ENCODE measurements around the gene IRX6. TPM values are rescaled to one million over a fixed set of nuclear protein-coding genes. Genes with fewer than 3 reads are reported as not detected.

Gene IRX6
- total RNA-seq, 1 donor from 2014 or later, result 0.18 TPM

DNA sequence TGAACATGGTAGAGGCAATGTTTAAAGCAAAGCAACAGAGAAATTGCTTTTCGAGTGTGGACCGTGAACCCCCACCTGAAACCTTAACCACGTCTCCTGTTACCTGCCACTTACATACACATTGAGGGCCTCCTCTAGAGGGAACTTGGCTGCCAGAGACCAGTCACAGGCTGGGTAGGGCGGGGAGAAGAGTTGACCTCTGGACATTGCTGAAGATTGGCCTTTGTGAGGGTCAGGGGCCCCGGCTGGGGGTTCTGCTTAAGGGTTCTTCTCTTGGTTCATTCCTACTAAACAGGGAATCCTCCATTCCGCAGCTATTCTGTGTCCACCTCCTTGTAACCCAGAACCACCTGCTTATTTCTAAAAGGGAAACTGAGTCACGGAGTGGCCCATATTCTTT is 53.8 kb downstream of the IRX6 start:
- H3K27ac Mint-ChIP-seq, result no peak overlapping the region
- H3K4me1 Mint-ChIP-seq, result no peaks in the 10 kb centered on the region

GRCh38 chr16:55378616-55379015 is 54.6 kb downstream of the IRX6 start:
- intact Hi-C loops (cut with micrococcal nuclease), result loop anchor here (10.0 kb wide), 1 partner anchor 1604 kb away; no protein-coding TSS in a partner anchor
- CTCF ChIA-PET, result no interaction called here
- H3K4me3 Mint-ChIP-seq, result no peak overlapping the region
- H3K36me3 Mint-ChIP-seq (ENCODE audit: low read depth), result no peaks in the 10 kb centered on the region
- ATAC-seq (ENCODE audit: low read depth) (no peak), DNase-seq (no peak)
- no peaks in the 10 kb centered on the region for H3K4me1 Mint-ChIP-seq
- peaks cover 12% of the 10 kb centered on the region for H3K27me3 Mint-ChIP-seq
- H3K27ac Mint-ChIP-seq, result no peak overlapping the region
- H3K9me3 Mint-ChIP-seq, result no peaks in the 10 kb centered on the region
- POLR2A ChIA-PET, result no interaction called here
- TF ChIP-seq, protein P1, sequence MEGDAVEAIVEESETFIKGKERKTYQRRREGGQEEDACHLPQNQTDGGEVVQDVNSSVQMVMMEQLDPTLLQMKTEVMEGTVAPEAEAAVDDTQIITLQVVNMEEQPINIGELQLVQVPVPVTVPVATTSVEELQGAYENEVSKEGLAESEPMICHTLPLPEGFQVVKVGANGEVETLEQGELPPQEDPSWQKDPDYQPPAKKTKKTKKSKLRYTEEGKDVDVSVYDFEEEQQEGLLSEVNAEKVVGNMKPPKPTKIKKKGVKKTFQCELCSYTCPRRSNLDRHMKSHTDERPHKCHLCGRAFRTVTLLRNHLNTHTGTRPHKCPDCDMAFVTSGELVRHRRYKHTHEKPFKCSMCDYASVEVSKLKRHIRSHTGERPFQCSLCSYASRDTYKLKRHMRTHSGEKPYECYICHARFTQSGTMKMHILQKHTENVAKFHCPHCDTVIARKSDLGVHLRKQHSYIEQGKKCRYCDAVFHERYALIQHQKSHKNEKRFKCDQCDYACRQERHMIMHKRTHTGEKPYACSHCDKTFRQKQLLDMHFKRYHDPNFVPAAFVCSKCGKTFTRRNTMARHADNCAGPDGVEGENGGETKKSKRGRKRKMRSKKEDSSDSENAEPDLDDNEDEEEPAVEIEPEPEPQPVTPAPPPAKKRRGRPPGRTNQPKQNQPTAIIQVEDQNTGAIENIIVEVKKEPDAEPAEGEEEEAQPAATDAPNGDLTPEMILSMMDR (IDR thresholded peaks at IDR 0.05), result no peak

More for the DNA sequence above, 53.8 kb downstream of the IRX6 start:
- TF ChIP-seq, protein P1 (IDR thresholded peaks at IDR 0.05), result no peak
- ChIA-PET CTCF (no interaction called here), POLR2A (no interaction called here)
- no peak overlapping the region for H3K4me3 Mint-ChIP-seq
- no peaks in the 10 kb centered on the region for H3K36me3 Mint-ChIP-seq (ENCODE audit: low read depth)
- H3K27me3 Mint-ChIP-seq, result peaks cover 13% of the 10 kb centered on the region
- intact Hi-C loops (cut with micrococcal nuclease), result loop anchor here (10.0 kb wide), 1 partner anchor 1603 kb away; no protein-coding TSS in a partner anchor
- no peak for ATAC-seq (ENCODE audit: low read depth)
- no peaks in the 10 kb centered on the region for H3K9me3 Mint-ChIP-seq
- DNase-seq, result no peak

DNA sequence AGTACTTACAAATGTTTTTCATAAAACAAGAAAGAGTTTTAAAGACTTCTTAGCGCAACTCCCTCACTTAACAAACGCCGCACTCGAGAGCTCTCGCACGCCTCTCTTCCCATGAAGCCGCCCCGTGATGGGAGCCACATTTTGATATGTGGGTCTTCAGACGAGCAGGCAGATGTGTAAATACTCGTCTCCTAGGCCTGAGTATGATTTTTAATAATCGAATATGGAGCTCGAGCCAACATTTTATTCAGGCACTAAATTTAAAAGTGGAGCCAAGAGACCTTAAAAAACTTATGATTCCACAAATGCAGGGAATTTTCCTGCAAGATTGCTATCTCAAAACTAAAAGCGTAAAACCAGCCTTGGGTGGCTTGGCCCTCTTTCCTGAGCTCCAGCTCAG is 55.4 kb downstream of the IRX6 start:
- DNase-seq (no peak), ATAC-seq (ENCODE audit: low read depth) (no peak)
- no peaks in the 10 kb centered on the region for H3K36me3 Mint-ChIP-seq (ENCODE audit: low read depth)
- TF ChIP-seq, protein P1 (IDR thresholded peaks at IDR 0.05), result no peak
- H3K4me3 Mint-ChIP-seq, result no peak overlapping the region
- no peaks in the 10 kb centered on the region for H3K4me1 Mint-ChIP-seq
- H3K27me3 Mint-ChIP-seq, result peaks cover 12% of the 10 kb centered on the region
- intact Hi-C loops (cut with micrococcal nuclease), result loop anchor here (10.0 kb wide), 1 partner anchor 1605 kb away; no protein-coding TSS in a partner anchor
- POLR2A ChIA-PET, result no interaction called here
- H3K27ac Mint-ChIP-seq, result no peak overlapping the region
- CTCF ChIA-PET, result no interaction called here
- H3K9me3 Mint-ChIP-seq, result no peaks in the 10 kb centered on the region

DNA sequence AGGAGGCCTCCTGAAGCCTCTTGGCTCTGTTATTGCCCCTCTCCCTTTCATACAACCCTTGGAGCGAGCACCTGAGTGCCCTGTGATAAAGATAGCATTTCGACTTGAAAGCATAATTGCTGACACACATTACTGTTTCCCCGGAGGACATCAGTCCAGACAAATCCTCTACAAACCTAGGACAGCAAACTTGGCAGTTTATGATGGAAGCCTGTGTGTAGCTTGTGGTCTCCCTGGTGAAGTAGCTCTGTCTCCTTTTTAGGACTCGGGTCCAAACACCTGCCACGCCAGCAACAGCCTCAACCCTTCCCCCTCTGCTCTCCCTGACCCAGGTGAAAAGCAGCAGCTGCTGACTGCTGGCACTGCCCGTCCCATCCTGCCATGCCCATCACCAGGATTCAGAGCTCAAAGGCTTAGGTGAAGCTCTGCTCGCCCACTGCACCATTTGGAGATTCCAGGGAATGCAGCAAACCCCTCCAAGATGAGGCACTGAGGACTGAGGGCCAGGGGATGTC is 55.9 kb downstream of the IRX6 start:
- POLR2A ChIA-PET, result no interaction called here
- TF ChIP-seq, protein P1 (IDR thresholded peaks at IDR 0.05), result no peak
- CTCF ChIA-PET, result no interaction called here
- DNase-seq, result no peak
- intact Hi-C loops (cut with micrococcal nuclease), result loop anchor here (10.0 kb wide), 1 partner anchor 1605 kb away; no protein-coding TSS in a partner anchor
- Mint-ChIP-seq H3K9me3 (no peaks in the 10 kb centered on the region), H3K36me3 (ENCODE audit: low read depth) (no peaks in the 10 kb centered on the region), H3K27ac (no peak overlapping the region), H3K4me3 (no peak overlapping the region), H3K27me3 (peaks cover 12% of the 10 kb centered on the region), H3K4me1 (no peaks in the 10 kb centered on the region)
- no peak for ATAC-seq (ENCODE audit: low read depth)

Other genes starting within 250 kb of the IRX6 start
- gene MMP2, start 155.0 kb downstream of the IRX6 start, total RNA-seq, result not detected in 2 replicates
- 0.04 and 0.42 TPM in 2 replicates for gene LPCAT2, start 184.9 kb downstream of the IRX6 start, total RNA-seq
- gene CAPNS2, start 242.5 kb downstream of the IRX6 start, total RNA-seq, result not detected in 2 replicates

All from activated B cell treated with CpG ODN at 0.5 μM for 24 hours (primary cell).